Endothelial cell (in vitro differentiated cells): Measurements from ENCODE around the gene ARHGAP5. TPM values are rescaled to one million over a fixed set of nuclear protein-coding genes. Genes with fewer than 3 reads are reported as not detected.

Experiments used
- DNase-seq: peaks from one replicate; pipeline ENCODE4 v3.0.0; 2021; ENCODE audit warnings: low spot score
- H3K27ac Mint-ChIP-seq: one replicate; pipeline ENCODE4 v1.8.0; 2021; ENCODE audit warnings: mixed read lengths, inconsistent platforms; ENCODE audit not compliant: unreplicated experiment
- H3K27me3 Mint-ChIP-seq: one replicate; pipeline ENCODE4 v1.8.0; 2021; ENCODE audit warnings: mild to moderate bottlenecking, moderate library complexity, mixed read lengths, inconsistent platforms; ENCODE audit not compliant: unreplicated experiment
- H3K36me3 Mint-ChIP-seq: one replicate; pipeline ENCODE4 v1.8.0; 2021; ENCODE audit warnings: mild to moderate bottlenecking, low read depth, mixed read lengths, inconsistent platforms; ENCODE audit not compliant: unreplicated experiment
- H3K4me1 Mint-ChIP-seq: one replicate; pipeline ENCODE4 v1.8.0; 2021; ENCODE audit warnings: mild to moderate bottlenecking, mixed read lengths, inconsistent platforms; ENCODE audit not compliant: unreplicated experiment
- H3K4me3 Mint-ChIP-seq: one replicate; pipeline ENCODE4 v1.8.0; 2021; ENCODE audit warnings: mild to moderate bottlenecking, mixed read lengths, inconsistent platforms; ENCODE audit not compliant: unreplicated experiment
- H3K9me3 Mint-ChIP-seq: one replicate; pipeline ENCODE4 v1.8.0; 2021; ENCODE audit warnings: mixed read lengths, inconsistent platforms; ENCODE audit not compliant: unreplicated experiment
- CTCF ChIP-seq: fragments of 200-600 bp; sonication (generic); IDR thresholded peaks from one replicate; pipeline ENCODE4 v1.5.0; 2021; ENCODE audit warnings: antibody characterized with exemption; ENCODE audit not compliant: unreplicated experiment
- total RNA-seq: library from RNA; stranded (reverse); fragmentation: NEBNext Ultra II Directional; extraction: Animal tissue kit (Norgen Biotek cat#: 25700); gene quantifications from one replicate; pipeline ENCODE4 v1.2.1, GENCODE V29; 2021; ENCODE audit not compliant: unreplicated experiment

The ARHGAP5 gene
- total RNA-seq, 1 donor from 2014 or later: 78.4 TPM

- DNase-seq: no peak
- no peaks in the 10 kb centered on the region for H3K36me3 Mint-ChIP-seq
- no peak overlapping the region for H3K4me3 Mint-ChIP-seq
- H3K27me3 Mint-ChIP-seq: no peaks in the 10 kb centered on the region
- H3K9me3 Mint-ChIP-seq: no peaks in the 10 kb centered on the region
- no peaks in the 10 kb centered on the region for H3K4me1 Mint-ChIP-seq
- TF ChIP-seq CTCF: no peak
- H3K27ac Mint-ChIP-seq: no peak overlapping the region
These were observed 37.6 kb upstream of the ARHGAP5 start for GRCh38 chr14:32039401-32040030.

GRCh38 chr14:32043624-32044023, 33.5 kb upstream of the ARHGAP5 start:
- no peak for DNase-seq
- Mint-ChIP-seq H3K27ac (no peak overlapping the region), H3K27me3 (no peaks in the 10 kb centered on the region), H3K4me3 (no peak overlapping the region), H3K9me3 (no peaks in the 10 kb centered on the region), H3K4me1 (no peaks in the 10 kb centered on the region), H3K36me3 (no peaks in the 10 kb centered on the region)
- no peak for TF ChIP-seq CTCF

GRCh38 chr14:32044454-32044853, 32.6 kb upstream of the ARHGAP5 start:
- no peak for TF ChIP-seq CTCF

GRCh38 chr14:32047791-32048190, 29.3 kb upstream of the ARHGAP5 start:
- H3K27ac Mint-ChIP-seq: no peak overlapping the region
- H3K9me3 Mint-ChIP-seq: no peaks in the 10 kb centered on the region
- H3K4me1 Mint-ChIP-seq: no peaks in the 10 kb centered on the region
- H3K4me3 Mint-ChIP-seq: no peak overlapping the region
- no peaks in the 10 kb centered on the region for H3K36me3 Mint-ChIP-seq
- no peak for DNase-seq
- TF ChIP-seq CTCF: no peak
- H3K27me3 Mint-ChIP-seq: no peaks in the 10 kb centered on the region

More at GRCh38 chr14:32044454-32044853, 32.6 kb upstream of the ARHGAP5 start:
- Mint-ChIP-seq H3K27ac (no peak overlapping the region), H3K36me3 (no peaks in the 10 kb centered on the region), H3K9me3 (no peaks in the 10 kb centered on the region), H3K27me3 (no peaks in the 10 kb centered on the region), H3K4me1 (no peaks in the 10 kb centered on the region), H3K4me3 (no peak overlapping the region)
- no peak for DNase-seq

DNA sequence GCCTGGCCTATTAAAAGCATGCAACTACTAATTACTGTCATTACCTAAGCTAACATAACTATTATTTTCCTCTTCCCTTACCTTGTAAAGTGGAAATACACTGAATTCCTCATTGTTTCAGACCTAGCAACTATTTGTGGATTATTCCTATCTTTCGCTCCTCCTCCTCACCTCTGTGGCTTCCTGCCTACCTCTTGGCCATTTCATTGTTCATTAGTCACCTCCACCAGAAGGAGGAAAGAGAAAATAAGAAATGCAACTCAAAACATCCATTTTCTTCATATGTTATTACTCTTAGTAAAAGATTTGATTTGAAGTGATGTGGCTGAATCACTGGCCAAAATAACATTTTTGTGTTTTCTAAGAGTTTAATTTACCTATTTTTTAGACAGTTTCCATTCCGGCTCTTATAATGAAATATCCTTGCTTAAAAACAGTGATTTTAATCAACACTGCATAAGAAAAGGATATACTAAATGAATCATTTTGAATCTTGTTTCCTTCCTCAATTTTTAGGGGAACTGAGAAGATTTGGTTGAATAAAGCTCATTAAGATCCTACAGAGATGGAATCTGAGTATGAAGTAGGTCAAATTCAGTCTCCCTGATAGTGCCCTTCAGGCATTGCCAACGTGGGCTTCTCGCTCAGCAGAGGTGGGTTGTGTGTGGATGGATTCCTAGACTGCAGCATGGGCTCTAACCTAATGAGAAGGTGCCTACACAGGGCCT, 27.6 kb upstream of the ARHGAP5 start:
- H3K27me3 Mint-ChIP-seq: no peaks in the 10 kb centered on the region
- H3K4me1 Mint-ChIP-seq: no peaks in the 10 kb centered on the region
- TF ChIP-seq CTCF: no peak
- H3K9me3 Mint-ChIP-seq: no peaks in the 10 kb centered on the region
- no peak overlapping the region for H3K4me3 Mint-ChIP-seq
- H3K36me3 Mint-ChIP-seq: no peaks in the 10 kb centered on the region
- DNase-seq: no peak
- no peak overlapping the region for H3K27ac Mint-ChIP-seq
